Stimulated activated CD4-positive, alpha-beta T cell treated with anti-CD3 and anti-CD28 coated beads, Interleukin-1b, Interleukin-23, amount 100 ng/mL, for 24 hours (primary cell): ENCODE data around the gene COL25A1.
A peak's percentile ranks its signal among the peaks of the same experiment; 100 is the strongest.

Source experiments
- DNase-seq, 4 experiments: peaks; one replicate each; pipeline ENCODE4 v3.0.0-alpha.2; 2020; ENCODE audit warnings: low read depth in 4 of 4, low spot score in 1 of 4

Gene COL25A1

DNA sequence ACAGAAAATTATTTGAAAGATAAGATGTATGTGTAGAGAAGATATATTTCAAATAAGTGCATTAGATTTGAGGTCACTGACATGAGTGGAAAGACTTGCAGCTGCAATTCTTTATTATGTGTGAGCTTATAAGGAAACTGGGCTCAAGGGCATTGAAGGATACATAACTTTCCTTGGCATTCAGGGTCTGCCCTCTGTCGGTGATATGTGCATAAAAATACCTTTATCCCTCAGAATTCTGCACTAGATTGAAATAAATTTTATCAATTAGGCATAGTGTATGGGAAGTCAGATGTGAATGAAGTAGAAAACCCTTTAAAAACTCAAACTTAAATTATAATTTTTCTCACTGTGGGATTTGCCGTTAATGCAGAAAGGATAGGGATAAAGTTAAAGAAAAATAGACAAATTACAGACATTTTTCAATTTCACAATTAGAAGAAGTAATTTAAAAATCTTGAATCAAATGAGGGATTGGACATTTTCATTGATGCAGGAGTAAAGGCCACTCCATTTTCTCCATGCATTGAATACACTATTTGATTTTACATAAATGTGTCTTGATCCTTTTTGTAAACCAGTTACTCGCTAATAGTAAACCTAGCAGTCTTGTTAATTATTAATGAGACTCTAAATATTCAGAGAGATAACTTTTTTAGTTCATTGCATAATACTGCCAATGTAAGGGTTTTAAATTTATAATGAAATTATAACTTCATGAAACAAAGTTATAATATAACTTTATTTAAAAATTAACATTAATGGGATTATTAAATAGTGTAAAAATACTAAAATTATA, 518.6 kb downstream of the COL25A1 start:
- DNase-seq = no peak

- no peak for DNase-seq
These were observed 522.5 kb downstream of the COL25A1 start for GRCh38 chr4:108779958-108780357.

DNA sequence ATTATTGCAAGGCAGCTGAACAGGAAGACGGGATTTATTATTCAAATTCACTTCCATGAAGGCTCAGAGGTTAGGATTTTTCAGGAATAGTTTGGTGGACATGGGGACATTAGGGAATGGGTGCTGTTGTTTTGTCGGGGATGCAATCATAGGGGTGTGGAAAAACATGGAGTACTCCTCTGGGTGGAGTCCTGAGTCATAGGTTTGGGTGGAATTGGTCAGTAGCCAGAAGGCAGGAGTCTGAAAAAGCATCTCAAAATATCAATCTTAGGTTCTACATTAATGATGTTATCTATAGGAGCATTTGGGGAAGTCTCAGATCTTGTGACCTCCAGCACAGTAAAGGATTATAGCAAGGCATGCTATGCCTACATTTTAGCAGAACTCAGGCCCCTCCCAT, 525.1 kb downstream of the COL25A1 start:
- DNase-seq = no peak

DNA sequence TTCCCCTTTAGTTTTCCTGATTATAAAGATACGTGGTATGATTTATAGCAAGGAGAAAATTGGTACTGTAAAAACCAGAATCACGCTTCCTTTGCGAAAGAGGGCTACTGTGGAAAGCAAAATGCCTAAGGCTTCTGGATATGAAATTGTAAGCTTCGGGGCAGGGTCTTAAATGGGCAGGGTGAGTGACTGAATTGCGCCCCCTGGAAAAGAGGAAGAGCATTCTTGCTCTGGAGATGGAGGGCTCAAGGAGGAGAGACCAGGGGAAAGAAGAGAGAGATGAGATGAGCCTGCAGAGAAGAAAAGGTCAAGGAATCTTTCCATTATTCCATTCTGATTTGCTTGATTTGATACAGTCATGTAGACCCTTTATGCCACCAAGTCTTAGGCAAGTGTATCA, 526.5 kb downstream of the COL25A1 start:
- DNase-seq = no peak

DNA sequence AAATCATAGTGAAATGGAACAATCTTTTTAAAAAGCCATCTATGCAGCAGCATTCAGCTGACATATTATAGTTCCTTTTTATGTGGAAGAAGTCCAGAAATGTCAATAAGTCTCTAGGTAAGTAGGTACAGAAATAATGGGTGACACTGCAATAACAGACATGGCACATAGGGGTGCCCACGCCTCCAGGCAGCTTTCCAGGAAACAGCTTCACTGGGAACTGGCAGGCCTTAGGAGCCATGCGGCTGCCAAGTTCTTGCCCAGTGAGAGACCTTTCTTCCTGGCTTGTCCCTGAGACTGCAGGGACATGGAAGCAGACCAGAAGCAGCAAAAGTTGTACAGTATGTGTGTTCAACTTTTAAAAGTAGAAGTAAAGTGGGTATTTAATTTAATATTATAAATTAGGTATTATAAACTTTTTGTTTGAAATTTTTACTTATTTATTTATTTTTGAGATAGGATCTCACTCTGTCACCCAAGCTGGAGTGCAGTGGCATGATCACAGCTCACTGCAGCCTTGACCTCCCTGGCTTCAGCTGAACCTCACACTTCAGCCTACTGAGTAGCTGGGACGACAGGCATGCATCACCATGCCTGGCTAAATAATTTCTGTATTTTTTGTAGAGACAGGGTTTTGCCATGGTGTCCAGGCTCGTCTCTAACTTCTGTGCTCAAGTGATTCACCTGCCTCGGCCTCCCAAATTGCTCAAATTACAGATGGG, 527.5 kb downstream of the COL25A1 start:
- no peak for DNase-seq

- DNase-seq = no peak
These were observed 530.1 kb downstream of the COL25A1 start for GRCh38 chr4:108772402-108772801.

DNA sequence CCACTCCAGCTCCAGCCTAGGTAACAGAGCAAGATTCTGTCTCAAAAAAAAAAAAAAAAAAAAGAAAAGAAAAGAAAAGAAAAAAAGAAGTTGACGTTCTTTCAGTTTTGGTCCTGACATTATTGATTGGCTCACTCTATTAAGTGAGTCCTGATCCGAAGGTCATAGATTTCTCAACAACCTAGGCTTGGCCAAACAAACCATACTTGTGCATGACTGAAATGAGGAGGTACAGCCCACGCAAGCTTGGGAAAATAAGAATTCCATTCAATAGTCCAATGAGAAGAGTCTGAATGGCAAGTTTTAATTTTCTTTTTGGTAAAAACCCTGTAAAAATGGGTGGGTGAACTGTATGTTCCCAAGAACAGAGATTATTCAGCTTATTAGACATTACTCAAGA, 536.4 kb downstream of the COL25A1 start:
- DNase-seq = no peak

GRCh38 chr4:108763986-108764385, 538.5 kb downstream of the COL25A1 start:
- DNase-seq = no peak

- DNase-seq = no peak
These were observed 539.2 kb downstream of the COL25A1 start for GRCh38 chr4:108763226-108763593.

GRCh38 chr4:108762559-108763225, 539.8 kb downstream of the COL25A1 start, which contains the start of gene ETNPPL:
Gene ETNPPL (minus strand): TSS chr4:108763053. CDS start chr4:108762898, 155 bp downstream.
- DNase-seq = peak in 2 of 4 experiments; percentile 3 to 18
